ENCODE results near the gene NDP.
"Not testable (repeated sequence)": the region's sequence is repeated elsewhere in the genome, so short reads cannot be mapped to it uniquely, and the experiment has no call there.

NDP gene

DNA sequence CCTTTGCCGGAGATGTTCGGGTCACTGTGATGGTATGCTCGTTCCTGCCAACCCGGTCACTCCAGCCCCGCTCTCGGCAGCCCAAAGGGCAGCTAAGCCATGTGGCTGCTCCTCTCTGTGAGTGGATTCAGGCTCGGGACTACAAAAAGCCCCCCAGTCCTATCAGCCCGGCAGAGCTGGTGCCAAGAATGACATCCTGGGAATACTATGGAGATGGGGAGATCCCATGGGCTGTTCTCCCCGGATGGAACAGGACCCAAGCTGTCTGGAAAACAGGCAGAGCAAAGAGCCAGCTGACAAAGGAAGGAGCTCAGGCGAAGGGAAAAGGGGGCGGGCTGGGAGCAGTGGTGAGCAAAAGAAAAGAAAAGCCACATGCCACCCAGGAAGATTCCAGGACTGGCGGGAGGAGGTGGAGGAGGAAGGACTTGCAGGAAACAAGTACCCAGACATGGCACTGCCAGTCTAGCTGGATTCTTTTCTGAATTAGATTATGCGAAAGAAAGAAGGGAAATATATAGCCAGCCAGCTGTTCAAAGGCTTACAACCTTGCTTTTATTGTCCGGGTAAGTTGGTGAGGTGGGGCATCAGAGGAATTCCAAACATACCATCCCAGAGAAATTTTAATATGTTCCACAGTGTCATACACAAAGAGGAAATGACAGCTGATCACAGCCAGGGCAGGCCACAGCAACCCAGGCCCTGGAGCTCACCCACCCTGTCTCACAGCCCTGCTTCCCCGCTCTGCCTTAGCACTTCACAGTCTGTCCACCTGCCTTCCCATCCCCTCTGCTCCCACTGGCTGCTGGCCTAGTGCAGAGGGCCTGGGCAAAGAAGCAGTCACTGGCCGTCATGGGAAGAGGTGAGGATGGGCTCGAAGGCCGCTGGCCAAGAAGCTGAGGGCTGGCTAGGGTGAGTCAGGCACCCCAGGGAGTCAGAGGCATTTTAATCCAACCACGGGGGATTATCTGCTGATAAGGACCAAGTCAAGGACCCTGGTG lies 3.4 kb downstream of the NDP start:
- no peak for DNase-seq

DNA sequence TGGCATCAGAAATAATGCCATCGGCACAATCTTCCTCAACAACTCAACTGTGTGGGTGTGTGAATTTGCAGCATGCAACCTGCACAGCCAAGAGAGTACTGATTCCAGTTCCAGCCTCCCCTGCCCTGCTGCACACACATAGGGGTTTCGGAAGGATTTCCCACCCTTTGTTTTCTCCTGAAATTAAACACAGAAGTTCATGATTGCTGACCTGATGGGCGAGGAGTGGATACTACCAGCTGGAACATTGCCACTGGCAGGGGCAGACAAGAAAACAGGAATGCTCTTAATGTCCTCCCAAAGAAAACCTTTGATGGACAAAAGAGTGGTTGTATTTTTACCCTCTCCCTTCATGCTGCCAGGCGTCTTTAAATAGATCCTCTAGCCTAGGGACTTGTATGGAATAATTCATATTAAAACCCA lies 4.8 kb downstream of the NDP start:
- no peak for DNase-seq

DNA sequence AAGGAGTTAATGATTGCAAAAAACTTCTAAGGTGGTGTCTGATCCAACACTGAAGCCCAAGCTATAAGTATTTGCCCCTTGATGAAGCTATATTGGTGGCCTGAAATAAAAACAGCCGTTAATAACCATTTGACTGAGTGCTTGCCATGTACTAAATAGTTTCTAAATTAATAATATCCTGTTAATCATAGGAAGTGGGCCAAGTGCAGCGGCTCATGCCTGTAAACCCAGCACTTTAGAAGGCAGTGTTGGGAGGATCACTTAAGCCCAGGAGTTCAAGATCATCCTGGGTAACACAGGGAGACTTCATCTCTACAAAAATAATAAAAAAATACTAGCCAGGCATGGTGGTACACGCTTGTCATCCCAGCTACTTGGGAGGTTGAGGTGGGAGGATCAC lies 8.3 kb downstream of the NDP start:
- DNase-seq, result no peak

DNA sequence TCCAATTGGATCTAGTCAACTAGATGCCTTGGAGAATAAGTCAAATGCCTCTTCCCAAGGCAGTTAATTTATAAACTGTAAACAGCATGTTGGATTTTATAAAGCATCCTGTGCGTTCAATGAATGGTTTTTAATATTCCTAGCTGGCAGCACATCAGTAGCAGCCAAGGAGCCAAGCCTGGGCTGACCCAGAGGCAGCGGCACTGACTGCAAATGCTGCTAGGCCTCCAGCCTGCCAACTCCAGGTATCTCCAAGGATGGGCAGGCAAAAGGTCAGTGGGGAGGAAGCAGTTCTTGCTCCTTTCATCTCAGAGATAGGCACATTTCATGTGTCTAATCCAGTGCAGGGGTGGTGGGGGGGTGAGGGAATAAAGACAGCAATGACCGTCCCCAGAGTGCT lies 9.5 kb downstream of the NDP start:
- DNase-seq, result no peak

DNA sequence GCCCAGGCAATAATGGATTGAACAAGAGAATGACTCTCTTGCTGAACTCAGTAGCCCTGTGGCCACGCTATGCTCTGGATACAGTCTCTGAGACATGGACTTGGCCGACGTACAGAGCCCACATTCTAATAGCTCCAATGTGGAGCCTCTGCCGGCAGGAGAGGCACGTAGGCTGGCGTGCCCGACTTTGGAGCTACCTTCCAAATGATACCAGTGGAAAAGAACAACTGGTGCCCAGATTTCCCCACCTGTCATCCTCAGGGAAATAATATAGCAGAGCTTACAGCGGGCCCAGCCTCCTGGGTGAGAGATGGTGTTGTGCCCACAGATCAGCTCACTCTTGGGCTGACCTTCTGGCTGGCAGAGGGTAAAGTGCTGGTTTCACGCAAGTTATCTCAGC lies 10.6 kb downstream of the NDP start:
- no peak for DNase-seq

DNA sequence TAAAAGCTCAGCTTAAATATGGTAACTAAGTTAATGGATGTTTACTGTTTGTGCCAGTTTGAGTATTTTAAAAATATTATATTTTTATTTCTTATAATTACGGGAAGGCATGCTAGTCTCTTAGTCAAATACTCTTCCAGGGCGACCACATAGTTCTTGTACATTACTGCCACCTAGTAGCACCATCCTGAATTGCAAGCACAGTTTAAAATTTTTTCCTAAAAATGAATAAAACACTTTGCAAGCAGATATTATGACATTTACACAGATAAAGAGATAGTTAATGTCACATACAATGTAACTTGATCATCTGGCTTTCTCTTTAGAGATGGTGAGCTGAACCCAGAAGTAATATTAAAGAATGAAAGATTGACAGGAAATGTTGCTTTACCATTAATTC lies 11.5 kb downstream of the NDP start:
- DNase-seq, result no peak

DNA sequence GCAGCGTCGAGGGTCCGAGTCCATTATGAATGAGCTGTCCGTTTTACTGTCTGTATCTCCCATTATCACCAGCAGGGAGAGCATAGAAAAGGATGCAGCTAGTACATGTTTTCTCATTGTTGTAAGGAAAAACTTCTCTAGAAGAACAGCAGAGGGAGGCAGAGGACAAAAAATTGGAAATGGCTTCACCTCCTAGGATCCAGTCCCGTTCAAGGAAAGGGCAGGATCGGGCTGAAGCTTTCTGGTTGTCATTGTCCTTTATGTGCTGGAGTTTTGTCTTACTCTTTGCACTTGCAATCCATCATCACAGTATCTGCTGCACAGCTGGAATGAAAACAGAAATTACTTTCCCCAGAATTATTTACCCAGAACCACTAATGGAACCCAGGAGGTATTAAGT lies 14.7 kb downstream of the NDP start:
- no peak for DNase-seq

DNA sequence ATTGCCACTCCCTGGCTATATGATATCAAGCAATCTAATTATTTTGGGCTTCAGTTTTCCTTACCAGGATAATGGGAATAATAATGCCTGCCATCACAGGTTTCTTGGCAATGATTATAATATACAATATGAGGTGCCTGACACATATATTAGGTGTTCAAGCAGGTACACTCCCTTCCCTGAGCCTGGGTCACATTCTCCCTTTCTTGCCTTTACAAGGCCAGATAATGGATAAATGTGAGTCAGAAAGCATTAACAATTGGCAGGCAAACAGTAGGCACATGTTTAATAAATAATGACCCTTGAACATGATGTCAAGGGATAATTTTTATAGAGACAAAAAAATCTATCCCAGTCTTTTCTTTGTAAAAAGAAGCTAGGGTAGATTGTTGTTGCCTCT lies 17.2 kb downstream of the NDP start:
- DNase-seq, result no peak

DNA sequence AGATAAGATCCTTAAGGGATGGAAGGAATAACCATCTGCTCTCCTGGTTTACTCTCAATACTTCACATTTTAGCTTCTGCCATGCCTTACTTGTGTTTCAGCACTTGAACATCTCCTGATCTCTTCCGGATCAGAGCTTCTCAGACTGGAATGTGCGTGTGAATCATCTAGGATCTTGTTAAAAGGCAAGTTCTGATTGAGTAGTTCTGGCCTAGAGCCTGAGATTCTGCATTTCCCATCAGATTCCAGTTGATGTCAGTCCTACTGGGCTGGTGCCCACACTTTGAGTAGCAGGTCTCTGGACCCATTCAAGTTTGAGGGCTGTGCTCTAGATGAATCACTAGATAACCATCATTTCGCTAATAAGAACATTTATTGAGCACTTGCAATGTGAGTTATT lies 20.0 kb downstream of the NDP start:
- DNase-seq, result no peak

DNA sequence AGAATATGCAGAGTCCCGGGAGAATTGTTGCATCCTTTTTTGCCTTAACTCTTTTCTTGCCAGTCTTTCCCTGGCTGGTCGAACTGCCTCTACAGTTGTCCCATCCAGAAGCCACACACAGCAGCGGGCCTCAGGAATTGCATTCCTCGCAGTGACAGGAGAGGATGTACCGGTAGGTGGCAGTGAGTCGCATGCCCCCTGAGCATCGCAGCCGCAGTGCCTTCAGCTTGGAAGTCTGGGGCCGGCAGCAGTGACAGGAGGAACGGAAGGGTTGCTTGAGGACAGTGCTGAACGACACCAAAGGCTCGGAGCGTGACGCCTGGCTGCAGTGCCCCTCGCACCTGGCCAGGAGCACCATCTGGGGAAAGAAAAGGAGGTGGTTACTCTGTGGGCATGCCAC lies 23.5 kb downstream of the NDP start:
- no peak for DNase-seq

DNA sequence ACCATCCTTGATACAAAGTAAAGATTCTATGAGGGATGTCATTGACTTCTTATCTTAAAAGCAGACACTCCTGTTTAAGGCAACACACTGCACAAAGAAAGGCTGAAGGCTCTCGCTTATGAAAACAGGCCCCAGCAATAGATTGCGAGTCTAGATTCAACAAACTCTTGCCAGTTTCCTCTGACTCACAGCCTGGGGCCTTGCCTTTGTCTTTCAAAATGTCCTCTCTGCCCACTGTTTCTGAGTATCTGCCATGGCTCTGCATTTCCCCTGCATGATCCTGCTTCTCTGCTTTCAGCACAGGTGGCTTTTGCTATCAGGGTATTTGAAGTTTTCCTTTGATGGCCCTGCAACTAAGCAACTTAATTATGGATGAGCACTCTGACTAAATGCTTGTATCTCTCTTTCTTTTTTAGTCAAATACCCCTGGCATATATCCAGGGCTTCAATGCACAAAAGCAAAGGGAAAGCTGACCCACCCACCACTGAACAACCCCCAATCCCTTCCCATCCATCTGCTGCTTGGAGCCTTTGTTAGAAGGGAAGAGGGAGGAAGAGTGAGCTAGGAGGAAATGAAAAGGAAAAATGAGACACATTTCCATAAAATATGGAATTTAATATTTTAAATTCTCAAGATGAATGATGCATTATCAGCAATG lies 32.2 kb downstream of the NDP start:
- DNase-seq, result no peak

DNA sequence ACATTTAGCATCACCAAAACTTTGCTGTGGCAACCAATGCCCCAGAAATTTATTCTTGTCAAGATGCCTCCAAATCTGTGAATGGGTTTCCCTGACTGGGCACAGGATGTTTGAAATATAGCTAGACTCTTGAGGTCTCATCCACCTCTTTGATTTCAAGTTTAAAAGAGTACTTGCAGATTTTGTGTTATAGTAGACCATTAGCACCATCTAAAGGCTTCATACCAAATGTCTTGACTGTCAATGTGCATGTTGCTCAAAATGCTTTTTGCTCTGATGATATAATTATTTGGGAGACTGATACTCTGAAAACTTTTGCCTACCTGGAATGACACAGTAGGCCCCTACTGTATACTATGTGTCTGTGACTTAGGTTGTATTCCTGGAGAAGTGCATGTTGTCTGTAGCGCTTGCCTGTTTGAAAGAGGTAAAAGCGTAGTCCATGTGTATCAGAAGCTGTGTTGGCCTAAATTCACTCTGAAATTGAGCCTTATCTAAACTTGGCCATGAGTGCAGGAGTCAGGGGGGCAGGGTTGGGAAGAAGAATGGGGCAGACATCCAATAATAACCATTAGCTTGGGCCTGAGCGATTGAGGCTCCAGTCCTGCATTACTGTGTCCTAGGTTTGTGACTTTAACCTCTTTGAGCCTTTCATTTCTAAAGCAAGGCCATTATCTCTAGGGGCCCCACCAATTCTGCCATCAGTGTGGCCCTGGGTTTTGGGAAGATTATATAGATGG lies 33.8 kb downstream of the NDP start:
- no peak for DNase-seq

DNA sequence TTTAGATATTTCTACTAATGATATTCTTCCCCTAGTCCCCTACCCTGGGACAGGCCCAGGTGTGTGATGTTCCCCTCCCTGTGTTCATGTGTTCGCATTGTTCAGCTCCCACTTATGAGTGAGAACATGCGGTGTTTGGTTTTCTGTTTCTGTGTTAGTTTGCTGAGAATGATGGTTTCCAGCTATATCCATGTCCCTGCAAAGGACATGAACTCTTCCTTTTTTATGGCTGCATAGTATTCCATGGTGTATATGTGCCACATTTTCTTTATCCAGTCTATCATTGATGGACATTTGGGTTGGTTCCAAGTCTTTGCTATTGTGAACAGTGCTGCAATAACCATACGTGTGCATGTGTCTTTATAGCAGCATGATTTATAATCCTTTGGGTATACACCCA lies 51.2 kb downstream of the NDP start:
- not testable (repeated sequence) for DNase-seq

DNA sequence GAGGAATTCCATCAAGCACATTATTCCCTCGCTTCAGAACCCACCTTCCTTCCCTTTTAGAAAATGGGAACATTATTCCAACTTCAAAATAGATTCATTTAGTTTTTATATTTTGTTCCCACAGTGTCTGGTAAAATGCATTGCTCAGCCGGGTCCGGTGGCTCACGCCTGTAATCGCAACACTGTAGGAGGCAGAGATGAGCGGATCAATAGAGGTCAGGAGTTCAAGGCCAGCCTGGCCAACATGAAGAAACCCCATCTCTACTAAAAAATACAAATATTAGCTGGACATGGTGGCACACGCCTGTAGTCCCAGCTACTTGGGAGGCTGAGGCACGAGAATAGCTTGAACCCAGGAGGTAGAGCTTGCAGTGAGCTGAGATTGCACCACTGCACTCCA lies 62.4 kb downstream of the NDP start:
- DNase-seq, result not testable (repeated sequence)

DNA sequence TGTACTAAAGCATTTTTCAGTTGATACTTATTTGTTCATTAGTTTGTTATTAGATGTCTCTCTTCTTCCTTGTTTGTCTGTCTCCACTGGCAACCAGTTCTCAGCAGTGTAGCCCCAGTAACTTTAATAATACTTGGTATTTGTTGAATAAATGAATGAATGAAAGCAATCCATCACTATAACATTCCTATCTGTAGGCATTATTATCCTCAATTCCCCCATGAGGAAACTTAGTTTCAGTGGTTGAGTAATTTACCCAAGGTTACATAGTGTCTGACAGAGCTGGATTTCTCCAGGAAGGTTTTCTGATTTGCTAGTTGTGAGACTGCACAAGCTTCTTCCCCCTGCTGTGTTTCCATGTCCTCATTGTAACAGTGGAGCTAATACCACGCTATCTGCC lies 63.2 kb downstream of the NDP start:
- no peak for DNase-seq

DNA sequence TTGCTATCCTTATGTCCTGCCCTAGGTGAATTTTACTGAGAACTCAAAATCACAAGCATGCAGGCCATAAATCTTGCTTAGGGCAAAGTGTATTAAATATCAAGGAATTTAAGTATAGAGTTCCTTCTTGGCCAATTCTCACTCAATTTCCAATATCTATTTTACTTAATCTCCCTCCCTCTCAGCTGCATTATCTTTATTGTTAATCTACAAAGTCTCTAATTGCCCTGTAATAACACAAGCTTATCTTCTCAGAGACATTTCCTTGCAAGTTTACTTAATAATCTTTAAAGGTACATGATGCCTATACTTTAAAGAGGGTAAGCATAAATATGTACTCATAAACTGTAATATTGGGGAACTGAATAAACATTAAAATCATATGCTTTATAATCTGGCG lies 64.0 kb downstream of the NDP start:
- no peak for DNase-seq

DNA sequence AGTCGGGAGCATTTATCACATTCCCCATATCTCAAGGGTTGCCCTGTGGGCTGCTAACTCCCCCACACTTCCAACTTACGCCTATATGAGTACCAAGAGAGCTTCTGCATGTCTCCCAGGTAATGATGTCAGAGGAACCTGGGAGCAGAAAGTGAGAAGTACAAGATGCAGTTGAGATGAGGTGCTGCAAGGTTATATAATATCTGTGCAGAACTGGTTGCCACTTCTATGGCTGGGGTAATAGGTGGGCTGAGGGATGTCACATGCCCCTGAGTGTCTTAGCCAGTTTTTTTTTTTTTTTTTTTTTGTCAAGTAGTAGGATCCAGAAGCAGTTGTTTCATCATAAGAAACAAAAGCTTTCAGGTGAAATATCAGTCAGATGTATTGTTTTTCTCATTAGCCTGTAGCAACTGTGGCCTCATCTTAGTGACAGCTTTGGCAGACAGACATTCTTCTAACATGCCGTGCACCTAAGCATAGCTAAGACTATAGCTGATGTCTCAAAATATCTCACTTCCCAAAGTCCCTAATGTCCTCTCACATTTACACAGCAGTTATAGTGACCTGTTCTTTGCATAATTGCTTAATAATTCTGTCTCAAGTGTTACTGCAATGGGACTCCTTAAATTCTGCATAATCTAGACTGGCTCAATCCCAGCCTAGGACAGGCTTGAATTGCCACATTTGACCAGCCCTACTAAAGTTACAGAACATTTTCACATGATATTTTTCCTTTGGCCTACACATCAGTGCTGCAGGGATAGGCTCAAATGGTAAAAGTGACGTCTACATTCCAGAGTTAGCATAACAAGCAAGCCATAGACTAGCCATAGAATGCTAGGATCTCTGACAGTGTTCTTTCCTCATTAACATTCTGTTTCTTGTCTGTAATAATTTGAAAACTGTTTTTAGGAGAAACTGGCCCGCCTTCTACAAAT lies 73.0 kb downstream of the NDP start:
- DNase-seq, result no peak
